ENCODE measurements around the gene HS3ST3A1. TPM values are rescaled to one million over a fixed set of nuclear protein-coding genes. Genes with fewer than 3 reads are reported as not detected.

The HS3ST3A1 gene
- total RNA-seq = not detected

DNA sequence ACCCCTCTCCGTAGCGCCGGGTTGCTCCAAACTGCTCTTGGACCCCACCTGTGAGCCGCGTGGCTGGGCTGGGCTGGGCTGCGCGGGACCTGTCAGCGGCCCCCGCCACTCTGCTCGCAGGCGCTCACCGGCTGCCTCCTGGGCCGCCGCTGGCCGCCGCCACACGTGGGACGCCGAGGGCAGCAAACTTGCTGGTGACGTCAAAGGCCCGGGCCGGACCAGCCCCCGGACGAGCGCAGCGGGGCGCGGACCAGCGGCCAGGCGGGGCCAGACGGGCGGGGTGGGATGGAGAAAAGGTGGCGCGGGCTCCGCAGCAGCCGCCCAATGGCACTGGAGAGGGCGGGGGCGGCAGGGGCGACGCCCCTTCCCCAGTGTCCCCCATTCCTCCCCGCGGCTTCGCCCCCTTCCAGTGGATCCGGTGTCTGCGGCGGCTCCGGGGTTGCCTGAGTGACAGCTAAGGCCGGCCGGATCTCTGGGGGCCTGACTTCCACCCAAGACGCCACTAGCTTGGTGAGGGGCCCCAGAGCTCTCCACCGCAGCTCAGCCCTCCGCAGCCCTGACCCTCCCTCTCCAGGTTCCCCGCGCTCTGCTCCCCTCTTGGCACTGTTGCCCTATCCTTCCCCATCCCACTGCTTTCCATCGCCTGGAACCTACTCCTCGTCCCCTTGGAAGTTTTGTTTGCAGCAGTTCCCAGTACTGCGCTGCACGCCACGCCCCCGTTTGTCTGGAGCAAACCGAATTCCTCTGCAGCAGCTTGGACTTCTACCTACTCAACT lies at the start of gene HS3ST3A1:
Gene HS3ST3A1 (minus strand): TSS at position 154 of the 776 bp plus-strand sequence. CDS start 800 bp downstream, outside the sequence.
- H3K27ac Mint-ChIP-seq = no peak within 1 kb of the TSS
- no peaks in the 10 kb centered on the region for H3K9me3 Mint-ChIP-seq
- DNase-seq (no peak), ATAC-seq (ENCODE audit: low read depth) (peak; percentile 33)
- peak within 1 kb of the TSS; percentile 73 for H3K4me3 Mint-ChIP-seq
- H3K27me3 Mint-ChIP-seq = peaks cover 60% of the 10 kb centered on the region
- peaks cover 7% of the 10 kb centered on the region for H3K4me1 Mint-ChIP-seq
- POLR2A ChIA-PET = no interaction called here
- H3K36me3 Mint-ChIP-seq = no peaks in the 10 kb centered on the region

DNA sequence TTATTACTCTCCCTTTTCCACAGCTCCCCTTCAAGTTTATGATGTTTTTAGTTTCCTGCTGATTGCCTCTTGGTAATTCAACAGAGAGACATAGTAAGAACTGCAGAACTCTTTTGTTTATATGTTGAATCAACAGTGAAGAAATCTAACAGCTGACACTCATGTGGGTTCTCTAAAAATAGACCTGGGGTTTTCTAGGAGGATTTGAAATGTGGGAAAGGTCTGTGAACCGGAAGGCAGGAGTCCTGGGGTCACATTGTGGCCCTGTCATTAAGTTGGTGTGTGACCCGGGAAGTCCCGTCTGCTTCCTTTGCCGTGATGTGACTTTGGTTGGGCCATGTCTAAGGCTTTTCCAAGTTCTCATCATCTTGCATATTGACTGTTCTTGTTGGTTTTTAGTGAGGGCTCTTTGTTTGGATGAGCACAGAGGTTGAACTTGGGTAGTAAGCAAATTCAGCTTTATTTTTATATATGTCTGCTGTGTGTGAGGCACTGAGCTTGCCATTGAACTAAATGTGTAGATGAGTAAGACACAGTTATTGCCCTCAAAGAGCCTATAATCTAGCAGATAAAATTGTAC lies 48.5 kb upstream of the HS3ST3A1 start:
- POLR2A ChIA-PET = no interaction called here
- H3K4me1 Mint-ChIP-seq = peaks cover 1% of the 10 kb centered on the region
- no peak overlapping the region for H3K4me3 Mint-ChIP-seq
- no peak overlapping the region for H3K27ac Mint-ChIP-seq
- ATAC-seq (ENCODE audit: low read depth) (no peak), DNase-seq (no peak)
- H3K9me3 Mint-ChIP-seq = no peaks in the 10 kb centered on the region
- peaks cover 3% of the 10 kb centered on the region for H3K27me3 Mint-ChIP-seq
- no peaks in the 10 kb centered on the region for H3K36me3 Mint-ChIP-seq

DNA sequence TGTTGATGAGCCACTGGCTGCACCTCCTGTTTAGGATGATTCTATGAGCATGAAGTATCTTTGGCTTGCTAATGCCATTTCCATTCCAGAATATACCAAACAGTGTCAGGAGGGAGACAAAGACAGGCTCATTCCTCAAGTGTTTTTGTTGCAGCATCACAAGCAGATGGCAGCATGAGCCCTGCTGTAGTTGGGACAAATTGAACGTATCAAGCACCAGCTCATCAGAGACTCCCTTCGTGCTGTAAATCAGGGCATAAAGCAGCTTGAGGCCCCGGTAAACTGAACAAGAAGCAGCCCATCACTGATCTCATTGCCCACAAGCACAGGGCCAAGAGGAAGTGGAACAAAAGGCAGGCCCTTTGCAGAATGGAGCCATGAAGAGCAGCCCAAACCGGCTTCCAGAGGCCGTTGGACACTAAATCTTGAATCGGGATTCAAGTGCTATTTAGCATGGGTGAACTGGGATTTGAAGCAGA lies 45.9 kb upstream of the HS3ST3A1 start:
- H3K27ac Mint-ChIP-seq = no peak overlapping the region
- no peak for ATAC-seq (ENCODE audit: low read depth)
- no peak overlapping the region for H3K4me3 Mint-ChIP-seq
- H3K36me3 Mint-ChIP-seq = no peaks in the 10 kb centered on the region
- POLR2A ChIA-PET = no interaction called here
- no peak for DNase-seq
- no peaks in the 10 kb centered on the region for H3K9me3 Mint-ChIP-seq
- H3K4me1 Mint-ChIP-seq = peaks cover 1% of the 10 kb centered on the region
- H3K27me3 Mint-ChIP-seq = peaks cover 8% of the 10 kb centered on the region

DNA sequence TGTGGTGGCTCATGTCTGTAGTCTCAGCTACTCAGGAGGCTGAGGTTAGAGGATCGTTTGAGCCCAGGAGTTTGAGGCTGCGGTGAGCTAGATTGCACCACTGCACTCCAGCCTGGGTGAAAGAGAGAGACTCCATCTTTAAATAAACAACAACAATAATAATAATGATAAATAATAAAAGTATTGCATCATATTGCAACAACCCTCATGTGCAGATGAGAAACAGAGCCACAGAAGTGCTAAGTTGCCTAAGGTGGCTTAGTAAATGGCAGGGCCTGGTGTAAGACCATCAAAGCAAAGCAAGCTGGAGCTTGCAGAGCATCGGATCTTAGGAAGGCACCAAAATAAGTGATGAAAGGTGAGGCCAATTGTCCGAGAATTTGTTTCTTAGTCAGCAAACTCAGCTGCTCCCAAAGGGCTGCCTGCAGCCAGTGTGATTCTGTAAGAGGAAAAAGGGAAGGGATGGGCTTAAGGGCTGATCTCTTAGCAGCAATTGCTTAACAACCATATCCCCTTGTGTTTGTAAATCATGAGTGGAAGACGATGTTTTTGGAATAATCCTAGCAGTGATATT lies 45.3 kb upstream of the HS3ST3A1 start:
- Mint-ChIP-seq H3K4me3 (no peak overlapping the region), H3K9me3 (no peaks in the 10 kb centered on the region), H3K4me1 (peaks cover 1% of the 10 kb centered on the region), H3K36me3 (no peaks in the 10 kb centered on the region), H3K27ac (no peak overlapping the region), H3K27me3 (peaks cover 8% of the 10 kb centered on the region)
- no peak for ATAC-seq (ENCODE audit: low read depth)
- DNase-seq = no peak
- POLR2A ChIA-PET = no interaction called here

DNA sequence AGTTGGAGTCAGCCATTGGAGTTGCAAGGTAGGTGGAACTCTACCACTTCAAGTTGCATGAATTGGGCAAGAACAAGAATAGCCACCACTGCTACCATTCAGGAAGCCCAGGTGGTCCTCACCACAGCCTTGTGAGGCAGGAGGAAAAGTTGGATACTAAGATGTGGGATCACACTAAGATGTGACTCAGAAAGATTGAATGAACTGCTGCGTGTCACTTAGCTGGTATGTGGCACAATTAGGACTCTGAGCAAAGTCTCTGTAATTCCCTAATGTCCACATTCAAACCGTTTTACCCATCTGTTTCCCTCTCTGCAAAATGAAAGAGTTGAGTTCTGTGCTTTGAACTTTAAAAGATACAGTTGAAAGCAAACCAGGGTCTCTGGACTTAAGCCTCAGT lies 44.7 kb upstream of the HS3ST3A1 start:
- H3K4me1 Mint-ChIP-seq = peaks cover 1% of the 10 kb centered on the region
- no peaks in the 10 kb centered on the region for H3K9me3 Mint-ChIP-seq
- H3K36me3 Mint-ChIP-seq = no peaks in the 10 kb centered on the region
- H3K27ac Mint-ChIP-seq = no peak overlapping the region
- no peak overlapping the region for H3K4me3 Mint-ChIP-seq
- POLR2A ChIA-PET = no interaction called here
- ATAC-seq (ENCODE audit: low read depth) = no peak
- peaks cover 8% of the 10 kb centered on the region for H3K27me3 Mint-ChIP-seq
- no peak for DNase-seq

DNA sequence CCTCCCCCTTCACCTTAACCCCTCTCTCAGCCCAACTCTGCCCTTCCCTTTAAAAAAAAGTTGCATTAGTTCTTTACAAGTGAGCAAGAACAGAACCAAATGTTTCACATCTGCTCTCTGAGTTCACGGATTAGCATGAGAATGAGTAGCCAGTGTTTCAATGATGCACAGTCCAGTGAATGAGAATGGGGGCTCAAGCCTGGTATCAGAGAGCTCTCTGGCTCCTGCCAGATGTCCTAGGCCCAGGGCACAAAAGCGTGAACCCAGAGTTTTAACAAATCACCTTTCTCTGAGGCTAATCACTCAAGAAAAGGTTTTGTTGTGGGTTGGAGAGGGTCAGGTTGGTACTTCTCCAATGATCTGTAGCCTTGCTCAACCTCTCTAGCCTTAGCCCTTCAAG lies 41.5 kb upstream of the HS3ST3A1 start:
- H3K27me3 Mint-ChIP-seq = peaks cover 8% of the 10 kb centered on the region
- no peak for DNase-seq
- POLR2A ChIA-PET = no interaction called here
- no peak overlapping the region for H3K4me3 Mint-ChIP-seq
- H3K9me3 Mint-ChIP-seq = no peaks in the 10 kb centered on the region
- H3K4me1 Mint-ChIP-seq = peaks cover 1% of the 10 kb centered on the region
- no peak for ATAC-seq (ENCODE audit: low read depth)
- no peaks in the 10 kb centered on the region for H3K36me3 Mint-ChIP-seq
- H3K27ac Mint-ChIP-seq = no peak overlapping the region

DNA sequence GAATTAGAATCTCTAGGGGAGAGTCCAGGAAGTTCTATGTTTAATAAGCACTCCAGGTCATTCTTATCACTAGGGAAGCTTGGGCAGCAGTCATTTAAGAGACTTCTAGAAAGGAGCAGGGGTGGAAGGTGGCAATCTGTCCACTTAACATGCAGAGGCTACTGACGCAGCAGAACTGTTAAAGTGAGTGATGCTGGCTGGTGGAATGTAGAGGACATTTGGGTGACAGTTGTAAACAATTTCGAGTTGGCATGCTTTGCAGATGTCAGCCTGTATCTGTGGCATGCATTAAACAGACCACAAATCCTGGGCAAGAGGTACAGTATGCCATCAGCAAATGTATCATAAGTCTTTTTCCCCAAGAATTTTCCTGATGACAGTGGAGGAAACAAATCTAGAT lies 40.5 kb upstream of the HS3ST3A1 start:
- Mint-ChIP-seq H3K9me3 (no peaks in the 10 kb centered on the region), H3K4me3 (no peak overlapping the region), H3K27me3 (peaks cover 8% of the 10 kb centered on the region), H3K27ac (no peak overlapping the region), H3K4me1 (peaks cover 1% of the 10 kb centered on the region), H3K36me3 (no peaks in the 10 kb centered on the region)
- POLR2A ChIA-PET = no interaction called here
- DNase-seq (no peak), ATAC-seq (ENCODE audit: low read depth) (no peak)

DNA sequence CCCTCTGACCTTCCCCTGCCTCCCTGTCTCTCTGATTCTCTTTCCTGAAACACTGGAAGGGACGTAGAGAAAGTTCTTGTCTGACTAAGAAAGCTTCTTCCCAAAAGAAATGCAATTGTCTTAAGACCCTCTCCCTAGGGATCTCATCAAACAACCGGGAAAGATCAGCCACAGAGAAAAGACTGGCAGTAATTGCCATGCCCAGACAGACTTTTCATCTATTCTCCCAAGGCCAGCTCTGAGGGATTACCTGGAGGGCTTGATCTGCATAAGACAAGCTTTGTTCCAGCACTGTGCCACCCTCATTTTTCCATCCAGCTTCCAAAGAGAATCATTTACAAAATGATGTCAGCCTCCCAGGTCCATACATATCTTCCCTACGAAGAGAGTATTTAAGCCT lies 38.8 kb upstream of the HS3ST3A1 start:
- no peaks in the 10 kb centered on the region for H3K9me3 Mint-ChIP-seq

DNA sequence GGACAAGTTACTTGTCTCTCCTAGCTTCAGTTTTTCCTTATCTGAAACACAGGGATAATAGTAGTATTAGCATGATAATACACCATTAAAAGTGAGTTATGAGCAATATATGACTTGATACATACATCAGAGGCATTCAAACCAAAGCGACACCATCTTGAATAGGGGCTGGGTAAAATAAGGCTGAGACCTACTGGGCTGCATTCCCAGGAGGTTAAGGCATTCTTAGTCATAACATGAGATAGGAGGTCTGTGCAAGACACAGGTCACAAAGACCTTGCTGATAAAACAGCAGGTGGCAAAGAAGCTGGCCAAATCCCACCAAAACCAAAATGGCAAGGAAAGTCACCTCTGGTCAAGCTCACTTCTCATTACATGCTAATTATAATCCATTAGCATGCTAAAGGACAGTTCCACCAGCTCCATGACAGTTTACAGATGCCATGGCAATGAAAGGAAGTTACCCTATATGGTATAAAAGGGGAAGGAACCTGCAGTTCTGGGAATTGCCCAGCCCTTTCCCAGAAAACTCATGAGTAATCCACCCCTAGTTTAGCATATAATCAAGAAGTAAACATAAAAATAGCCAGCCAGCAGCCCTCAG lies 37.2 kb upstream of the HS3ST3A1 start:
- Mint-ChIP-seq H3K4me3 (no peak overlapping the region), H3K9me3 (no peaks in the 10 kb centered on the region), H3K4me1 (no peaks in the 10 kb centered on the region), H3K27ac (no peak overlapping the region), H3K27me3 (peaks cover 11% of the 10 kb centered on the region), H3K36me3 (no peaks in the 10 kb centered on the region)
- DNase-seq (no peak), ATAC-seq (ENCODE audit: low read depth) (no peak)
- POLR2A ChIA-PET = no interaction called here

More for the DNA sequence above, 38.8 kb upstream of the HS3ST3A1 start:
- POLR2A ChIA-PET = no interaction called here
- DNase-seq = no peak
- peaks cover 8% of the 10 kb centered on the region for H3K27me3 Mint-ChIP-seq
- ATAC-seq (ENCODE audit: low read depth) = no peak
- no peak overlapping the region for H3K27ac Mint-ChIP-seq
- no peaks in the 10 kb centered on the region for H3K4me1 Mint-ChIP-seq
- H3K4me3 Mint-ChIP-seq = no peak overlapping the region
- H3K36me3 Mint-ChIP-seq = no peaks in the 10 kb centered on the region

DNA sequence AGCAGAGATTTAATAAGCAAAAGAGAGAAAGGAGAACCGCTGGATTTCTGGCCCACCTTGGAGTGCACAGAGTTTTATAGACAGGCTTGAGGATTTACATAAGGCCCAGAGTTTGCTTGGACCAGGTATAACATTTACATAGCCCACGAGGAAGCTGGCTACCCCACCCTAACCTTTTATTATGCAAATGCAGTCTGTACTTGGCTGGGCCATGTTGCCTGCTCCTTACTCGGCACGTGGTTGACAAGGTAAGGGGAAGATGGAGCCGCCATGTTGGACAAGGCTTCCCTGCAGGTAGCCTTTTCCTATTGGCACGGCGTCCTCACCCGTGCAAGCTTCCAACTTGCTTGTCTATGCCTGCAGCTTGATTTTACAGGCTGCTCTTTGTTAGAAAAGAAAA lies 35.2 kb upstream of the HS3ST3A1 start:
- no peaks in the 10 kb centered on the region for H3K9me3 Mint-ChIP-seq
- ATAC-seq (ENCODE audit: low read depth) = no peak
- POLR2A ChIA-PET = no interaction called here

DNA sequence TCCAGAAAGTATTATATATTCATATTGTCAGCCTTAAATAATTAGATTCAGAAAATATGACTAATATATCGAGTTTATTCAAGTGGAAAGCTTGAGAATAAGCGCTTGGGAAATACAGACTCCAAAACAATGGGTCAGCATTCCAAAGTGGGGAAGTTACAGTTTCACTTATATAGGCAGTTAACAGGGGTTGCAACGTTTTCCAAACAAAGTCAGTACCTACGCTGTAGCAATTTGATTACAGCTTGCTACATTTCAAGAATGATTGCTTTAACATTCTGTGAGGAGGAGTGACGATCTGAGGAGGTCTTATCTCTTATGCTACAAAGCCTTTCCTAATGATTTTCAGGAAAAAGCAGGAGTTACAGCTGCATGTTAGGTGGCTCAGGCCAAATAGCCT lies 34.2 kb upstream of the HS3ST3A1 start:
- peaks cover 5% of the 10 kb centered on the region for H3K27me3 Mint-ChIP-seq

More for the DNA sequence above, 35.2 kb upstream of the HS3ST3A1 start:
- H3K27ac Mint-ChIP-seq = no peak overlapping the region
- no peak for DNase-seq
- H3K4me1 Mint-ChIP-seq = no peaks in the 10 kb centered on the region
- H3K36me3 Mint-ChIP-seq = no peaks in the 10 kb centered on the region
- peaks cover 5% of the 10 kb centered on the region for H3K27me3 Mint-ChIP-seq
- H3K4me3 Mint-ChIP-seq = no peak overlapping the region

DNA sequence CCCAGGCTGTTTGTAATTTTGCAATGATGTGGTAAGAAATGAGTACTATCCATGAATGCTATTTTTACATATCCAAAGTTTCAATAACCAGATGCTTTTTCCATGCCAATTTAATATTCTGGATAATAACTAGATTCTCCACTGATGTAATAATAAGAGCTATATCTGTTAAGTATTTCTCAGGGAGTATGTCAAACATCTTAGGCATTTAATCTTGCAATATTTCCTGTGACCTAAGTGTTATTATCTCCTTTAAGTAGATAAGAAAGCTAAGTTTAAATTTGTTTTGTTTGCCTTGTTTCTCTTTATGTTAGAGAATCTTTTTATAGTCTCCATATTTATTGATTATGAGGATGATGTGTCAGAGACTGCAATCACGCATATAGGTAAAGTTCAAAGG lies 32.3 kb upstream of the HS3ST3A1 start:
- Mint-ChIP-seq H3K36me3 (no peaks in the 10 kb centered on the region), H3K4me3 (no peak overlapping the region), H3K27ac (no peak overlapping the region), H3K4me1 (no peaks in the 10 kb centered on the region), H3K27me3 (peaks cover 5% of the 10 kb centered on the region), H3K9me3 (no peaks in the 10 kb centered on the region)
- ATAC-seq (ENCODE audit: low read depth) = no peak
- POLR2A ChIA-PET = no interaction called here
- DNase-seq = no peak

More for the DNA sequence above, 34.2 kb upstream of the HS3ST3A1 start:
- H3K9me3 Mint-ChIP-seq = no peaks in the 10 kb centered on the region
- no peaks in the 10 kb centered on the region for H3K36me3 Mint-ChIP-seq
- H3K4me3 Mint-ChIP-seq = no peak overlapping the region
- DNase-seq (no peak), ATAC-seq (ENCODE audit: low read depth) (no peak)
- no peaks in the 10 kb centered on the region for H3K4me1 Mint-ChIP-seq
- POLR2A ChIA-PET = no interaction called here
- H3K27ac Mint-ChIP-seq = no peak overlapping the region

DNA sequence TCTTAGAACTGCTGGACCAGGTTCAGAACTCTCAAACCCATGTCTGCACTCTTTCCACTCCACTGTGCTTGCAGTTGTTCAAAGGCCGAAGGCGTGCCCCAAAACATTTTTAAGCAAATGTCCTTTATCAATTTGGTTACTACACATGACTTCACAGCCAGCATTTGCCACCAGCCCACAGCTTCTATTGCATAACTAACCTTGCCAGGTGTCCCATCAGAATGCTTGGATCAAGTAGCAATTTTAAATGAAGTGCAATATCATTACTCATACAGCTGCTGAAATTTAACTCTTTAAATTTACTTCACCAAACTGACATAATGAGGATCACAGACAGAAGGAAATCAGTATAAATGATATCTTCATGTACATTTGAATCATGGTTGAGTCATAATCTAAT lies 29.8 kb upstream of the HS3ST3A1 start:
- POLR2A ChIA-PET = no interaction called here
- Mint-ChIP-seq H3K4me1 (no peaks in the 10 kb centered on the region), H3K9me3 (no peaks in the 10 kb centered on the region), H3K27ac (no peak overlapping the region), H3K4me3 (no peak overlapping the region), H3K27me3 (peaks cover 5% of the 10 kb centered on the region), H3K36me3 (no peaks in the 10 kb centered on the region)
- ATAC-seq (ENCODE audit: low read depth) (no peak), DNase-seq (no peak)

DNA sequence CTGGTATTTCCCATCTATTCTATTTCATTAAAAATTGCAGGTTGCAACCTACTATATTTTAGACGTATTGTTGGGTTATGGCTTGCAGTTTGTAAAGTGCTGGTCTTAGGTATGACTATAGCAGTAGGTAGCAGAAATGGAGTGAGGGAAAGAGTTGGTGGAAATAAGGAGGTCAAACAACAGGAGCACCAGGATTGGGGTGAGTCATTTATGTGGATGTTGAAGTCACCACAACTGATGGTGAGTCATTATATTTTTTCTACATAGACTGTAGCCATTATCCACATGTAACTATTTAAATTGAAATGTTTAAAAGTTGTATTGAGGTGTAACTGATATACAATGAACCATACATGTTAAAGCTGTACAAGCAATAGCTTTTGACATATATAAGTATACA lies 25.0 kb upstream of the HS3ST3A1 start:
- DNase-seq = no peak
- POLR2A ChIA-PET = no interaction called here

More for the DNA sequence above, 25.0 kb upstream of the HS3ST3A1 start:
- Mint-ChIP-seq H3K4me3 (no peak overlapping the region), H3K9me3 (no peaks in the 10 kb centered on the region), H3K27me3 (peaks cover 15% of the 10 kb centered on the region), H3K4me1 (no peaks in the 10 kb centered on the region), H3K36me3 (no peaks in the 10 kb centered on the region), H3K27ac (no peak overlapping the region)
- ATAC-seq (ENCODE audit: low read depth) = no peak
